Measurements from ENCODE around the gene ADCY10.

ADCY10 gene

DNA sequence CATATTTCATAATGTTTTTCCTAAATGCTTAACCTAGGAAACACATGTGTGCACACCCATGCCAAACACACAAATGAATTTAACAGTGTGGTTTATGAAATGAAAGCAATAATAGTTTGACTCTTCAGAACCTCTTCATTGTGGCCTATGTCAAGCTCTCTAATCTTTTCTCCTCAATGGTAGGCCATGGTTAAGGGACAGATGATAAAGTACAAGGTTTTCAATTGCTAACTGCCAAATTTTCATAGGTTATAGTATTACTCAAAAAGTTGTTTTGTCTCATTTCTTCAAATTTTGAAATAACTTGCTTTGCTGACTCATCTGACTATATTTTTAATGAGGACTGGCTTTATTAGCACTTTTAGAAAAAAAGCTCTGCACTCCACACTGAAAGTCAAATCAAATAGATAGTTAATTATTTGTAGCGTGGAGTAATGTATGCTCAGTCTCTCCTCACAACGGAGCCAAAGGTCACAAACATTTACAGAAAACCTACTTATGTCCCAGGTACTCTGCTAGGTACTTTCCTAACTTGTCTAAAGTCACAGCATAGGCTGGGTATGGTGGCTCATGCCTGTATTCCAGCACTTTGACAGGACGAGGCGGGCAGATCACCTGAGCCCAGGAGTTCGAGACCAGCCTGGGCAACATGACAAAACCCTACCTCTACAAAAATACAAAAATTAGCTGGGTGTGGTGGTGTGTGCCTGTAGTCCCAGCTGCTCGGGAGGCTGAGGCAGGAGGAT is 3.0 kb upstream of the ADCY10 start:
- DNase-seq (ENCODE audit: low read depth) = no peak
- TF ChIP-seq, protein P1, sequence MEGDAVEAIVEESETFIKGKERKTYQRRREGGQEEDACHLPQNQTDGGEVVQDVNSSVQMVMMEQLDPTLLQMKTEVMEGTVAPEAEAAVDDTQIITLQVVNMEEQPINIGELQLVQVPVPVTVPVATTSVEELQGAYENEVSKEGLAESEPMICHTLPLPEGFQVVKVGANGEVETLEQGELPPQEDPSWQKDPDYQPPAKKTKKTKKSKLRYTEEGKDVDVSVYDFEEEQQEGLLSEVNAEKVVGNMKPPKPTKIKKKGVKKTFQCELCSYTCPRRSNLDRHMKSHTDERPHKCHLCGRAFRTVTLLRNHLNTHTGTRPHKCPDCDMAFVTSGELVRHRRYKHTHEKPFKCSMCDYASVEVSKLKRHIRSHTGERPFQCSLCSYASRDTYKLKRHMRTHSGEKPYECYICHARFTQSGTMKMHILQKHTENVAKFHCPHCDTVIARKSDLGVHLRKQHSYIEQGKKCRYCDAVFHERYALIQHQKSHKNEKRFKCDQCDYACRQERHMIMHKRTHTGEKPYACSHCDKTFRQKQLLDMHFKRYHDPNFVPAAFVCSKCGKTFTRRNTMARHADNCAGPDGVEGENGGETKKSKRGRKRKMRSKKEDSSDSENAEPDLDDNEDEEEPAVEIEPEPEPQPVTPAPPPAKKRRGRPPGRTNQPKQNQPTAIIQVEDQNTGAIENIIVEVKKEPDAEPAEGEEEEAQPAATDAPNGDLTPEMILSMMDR (IDR thresholded peaks at IDR 0.05; ENCODE audit: control insufficient read depth, extremely low read depth, insufficient read depth) = no peak

GRCh38 chr1:167915569-167915968 is 1.6 kb upstream of the ADCY10 start:
- no peak for DNase-seq (ENCODE audit: low read depth)
- TF ChIP-seq, protein P1 (IDR thresholded peaks at IDR 0.05; ENCODE audit: control insufficient read depth, extremely low read depth, insufficient read depth) = no peak
- H3K4me3 ChIP-seq (ENCODE audit: low read depth, low read length) = no peak overlapping the region

More for the DNA sequence above, 3.0 kb upstream of the ADCY10 start:
- no peak overlapping the region for H3K4me3 ChIP-seq (ENCODE audit: low read depth, low read length)

GRCh38 chr1:167912294-167912693 is 1.6 kb downstream of the ADCY10 start:
- DNase-seq (ENCODE audit: low read depth) = no peak
- TF ChIP-seq, protein P1 (IDR thresholded peaks at IDR 0.05; ENCODE audit: control insufficient read depth, extremely low read depth, insufficient read depth) = no peak
- H3K4me3 ChIP-seq (ENCODE audit: low read depth, low read length) = no peak overlapping the region

DNA sequence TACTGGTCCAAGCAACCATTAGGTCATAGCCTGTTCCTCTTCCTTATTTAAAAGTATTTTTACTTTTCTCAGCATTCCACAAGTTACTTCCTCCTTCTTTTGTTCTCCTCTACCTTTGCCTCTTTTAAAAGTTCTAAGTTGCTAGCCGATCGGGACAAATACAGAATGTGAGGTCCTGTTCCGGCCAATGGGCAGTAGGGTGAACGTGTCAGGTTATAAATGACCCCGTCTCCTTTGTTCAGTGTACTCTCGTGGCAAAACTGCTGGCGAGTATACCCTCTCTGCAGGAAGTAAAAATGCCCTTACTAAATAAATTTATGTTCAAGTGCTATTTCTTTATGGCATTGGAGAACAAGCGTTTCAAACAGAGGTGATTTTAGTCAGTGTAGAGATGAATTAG is 2.5 kb downstream of the ADCY10 start:
- TF ChIP-seq, protein P1 (IDR thresholded peaks at IDR 0.05; ENCODE audit: control insufficient read depth, extremely low read depth, insufficient read depth) = no peak
- peak; percentile 63 for DNase-seq (ENCODE audit: low read depth)
- no peak overlapping the region for H3K4me3 ChIP-seq (ENCODE audit: low read depth, low read length)

GRCh38 chr1:167910530-167910929 is 3.4 kb downstream of the ADCY10 start:
- TF ChIP-seq, protein P1 (IDR thresholded peaks at IDR 0.05; ENCODE audit: control insufficient read depth, extremely low read depth, insufficient read depth) = no peak
- DNase-seq (ENCODE audit: low read depth) = no peak
- 0 out of 2 replicates have a peak overlapping the region, but pooled peaks have one; percentile 11 for H3K4me3 ChIP-seq (ENCODE audit: low read depth, low read length)

- TF ChIP-seq, protein P1 (IDR thresholded peaks at IDR 0.05; ENCODE audit: control insufficient read depth, extremely low read depth, insufficient read depth) = no peak
- H3K4me3 ChIP-seq (ENCODE audit: low read depth, low read length) = no peak overlapping the region
- no peak for DNase-seq (ENCODE audit: low read depth)
Observed at GRCh38 chr1:167909691-167910180, 4.2 kb downstream of the ADCY10 start.
